ENCODE measurements around the gene C2CD2L.
"Not testable (repeated sequence)": the region's sequence is repeated elsewhere in the genome, so short reads cannot be mapped to it uniquely, and the experiment has no call there.

C2CD2L gene

DNA sequence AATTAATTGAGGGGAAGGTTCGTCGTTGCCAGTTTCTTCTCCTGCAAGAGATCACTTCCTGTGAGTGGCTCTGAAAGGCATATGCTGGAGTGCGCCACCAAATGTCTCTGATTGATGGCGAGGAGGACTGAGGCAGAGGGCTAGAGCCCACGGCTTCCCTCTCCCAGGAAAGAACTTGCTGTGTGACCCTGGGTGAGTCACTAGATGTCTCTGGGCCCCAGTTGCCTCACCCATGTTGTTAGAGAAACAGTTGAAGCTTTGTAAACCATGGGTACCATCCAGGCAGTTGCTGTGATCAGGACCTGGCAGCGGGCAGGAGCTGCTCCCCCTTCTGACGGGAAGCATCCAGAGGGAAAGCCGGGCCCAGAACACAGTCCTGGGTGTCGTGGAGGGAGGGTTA, 44.9 kb downstream of the C2CD2L start:
- DNase-seq (ENCODE audit: low read depth) = no peak

DNA sequence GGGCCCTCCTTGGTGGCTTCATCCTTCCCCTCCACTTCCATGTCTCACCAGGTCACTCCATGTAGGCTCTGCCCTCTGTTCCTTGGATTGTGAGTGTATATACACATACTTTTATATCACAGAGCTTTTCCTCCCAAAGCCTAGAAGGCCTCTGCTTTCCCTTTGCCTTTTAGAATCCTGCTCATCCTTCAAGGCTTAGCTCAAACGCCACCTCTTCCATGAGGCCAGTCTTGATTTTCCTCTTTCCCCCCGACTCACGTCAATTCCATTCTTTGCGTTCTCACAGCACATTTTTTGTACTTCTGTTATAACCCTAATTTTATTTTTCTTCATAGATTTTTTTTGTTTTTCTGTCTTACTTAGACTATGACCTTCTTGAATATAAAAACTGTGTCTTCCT, 45.5 kb downstream of the C2CD2L start:
- no peak for DNase-seq (ENCODE audit: low read depth)

GRCh38 chr11:119153049-119153818, 46.1 kb downstream of the C2CD2L start:
- no peak for DNase-seq (ENCODE audit: low read depth)

- no peak for DNase-seq (ENCODE audit: low read depth)
Measured at GRCh38 chr11:119154178-119154577, 47.0 kb downstream of the C2CD2L start.

- no peak for DNase-seq (ENCODE audit: low read depth)
Measured at GRCh38 chr11:119155733-119156492, 48.8 kb downstream of the C2CD2L start.

DNA sequence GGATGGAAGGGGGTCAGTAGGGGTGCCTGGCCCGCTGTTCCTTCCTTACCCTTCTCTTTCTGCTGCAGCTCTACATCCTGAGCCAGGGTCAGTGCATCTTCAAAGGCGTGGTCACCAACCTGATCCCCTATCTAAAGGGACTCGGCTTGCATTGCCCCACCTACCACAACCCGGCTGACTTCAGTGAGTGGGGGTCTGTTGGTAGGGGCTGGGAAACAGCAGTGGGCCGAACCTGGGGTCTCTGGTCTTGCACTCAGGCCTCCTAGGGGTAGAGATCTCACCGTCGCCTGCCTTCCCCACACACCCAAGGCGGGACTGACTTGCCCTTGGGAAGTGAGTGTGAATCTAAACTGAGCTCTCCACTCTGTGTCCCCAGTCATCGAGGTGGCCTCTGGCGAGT, 49.4 kb downstream of the C2CD2L start:
- DNase-seq (ENCODE audit: low read depth) = no peak

GRCh38 chr11:119157063-119157462, 49.9 kb downstream of the C2CD2L start:
- no peak for DNase-seq (ENCODE audit: low read depth)

- DNase-seq (ENCODE audit: low read depth) = no peak
Measured at GRCh38 chr11:119158467-119158866, 51.3 kb downstream of the C2CD2L start.

- DNase-seq (ENCODE audit: low read depth) = no peak
Measured at GRCh38 chr11:119160151-119160550, 53.0 kb downstream of the C2CD2L start.

DNA sequence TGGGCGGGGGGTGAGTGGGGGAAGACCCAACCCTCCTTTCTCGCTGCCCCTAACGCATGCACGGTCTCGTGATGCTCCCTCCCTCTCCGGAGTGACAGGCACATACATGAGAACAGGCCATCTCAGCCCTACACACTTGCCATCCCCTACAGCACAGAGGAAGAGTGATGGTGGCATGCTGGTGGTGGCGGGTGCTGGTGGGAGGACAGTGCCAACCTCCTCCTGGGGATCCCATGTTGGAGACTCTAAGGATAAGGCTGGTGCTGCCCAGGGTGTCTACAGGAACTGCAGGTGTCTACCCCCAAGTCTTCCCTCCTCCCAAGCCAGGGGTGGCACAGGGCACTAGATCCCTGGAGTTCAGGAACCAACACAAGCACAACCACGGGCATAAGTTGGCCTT, 54.7 kb downstream of the C2CD2L start:
- no peak for DNase-seq (ENCODE audit: low read depth)

GRCh38 chr11:119166368-119167076, 59.4 kb downstream of the C2CD2L start:
- no peak for DNase-seq (ENCODE audit: low read depth)

DNA sequence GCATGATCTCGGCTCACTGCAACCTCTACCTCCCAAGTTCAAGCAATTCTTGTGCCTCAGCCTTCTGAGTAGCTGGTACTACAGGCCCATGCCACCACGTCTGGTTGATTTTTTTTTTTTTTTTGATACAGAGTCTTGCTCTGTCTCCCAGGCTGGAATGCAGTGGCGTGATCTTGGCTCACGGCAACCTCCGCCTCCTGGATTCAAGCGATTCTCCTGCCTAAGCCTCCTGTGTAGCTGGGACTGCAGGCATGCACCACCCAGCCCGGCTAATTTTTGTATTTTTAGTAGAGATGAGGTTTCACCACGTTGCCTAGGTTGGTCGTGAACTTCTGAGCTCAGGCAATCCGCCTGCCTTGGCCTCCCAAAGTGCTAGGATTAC, 59.9 kb downstream of the C2CD2L start:
- not testable (repeated sequence) for DNase-seq (ENCODE audit: low read depth)

DNA sequence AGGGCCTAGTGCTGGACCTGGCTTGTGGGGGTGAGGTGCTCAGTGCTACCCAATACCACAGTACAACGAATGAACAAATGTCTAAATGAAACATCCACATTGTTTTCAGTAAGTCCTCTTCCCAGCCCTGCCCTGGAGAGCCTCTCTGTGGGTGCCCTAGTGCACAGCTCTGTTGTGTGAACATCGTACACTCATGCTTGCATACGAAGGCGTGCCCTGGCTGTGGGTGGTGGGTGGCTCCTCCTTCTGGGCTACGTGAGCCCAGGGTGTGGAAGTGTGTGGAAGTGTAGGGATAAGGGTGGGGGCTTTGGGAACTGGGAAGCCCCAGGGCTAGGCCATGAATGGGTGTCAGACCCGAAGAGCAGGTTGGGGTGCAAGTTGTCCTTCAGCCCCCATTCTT, 60.8 kb downstream of the C2CD2L start:
- no peak for DNase-seq (ENCODE audit: low read depth)
